GM12874 (cell line): Measurements from ENCODE around the gene CPNE6.

Experiments
- TF ChIP-seq, protein P1 (sequence below): IDR thresholded peaks from 2 replicates; pipeline ENCODE4 v1.5.1; 2011; ENCODE audit warnings: low read depth, mild to moderate bottlenecking, control low read depth, low read length, moderate library complexity; ENCODE audit not compliant: insufficient read depth

CPNE6 gene

GRCh38 chr14:24055971-24056799 lies 15.2 kb upstream of the CPNE6 start:
- TF ChIP-seq, protein P1, sequence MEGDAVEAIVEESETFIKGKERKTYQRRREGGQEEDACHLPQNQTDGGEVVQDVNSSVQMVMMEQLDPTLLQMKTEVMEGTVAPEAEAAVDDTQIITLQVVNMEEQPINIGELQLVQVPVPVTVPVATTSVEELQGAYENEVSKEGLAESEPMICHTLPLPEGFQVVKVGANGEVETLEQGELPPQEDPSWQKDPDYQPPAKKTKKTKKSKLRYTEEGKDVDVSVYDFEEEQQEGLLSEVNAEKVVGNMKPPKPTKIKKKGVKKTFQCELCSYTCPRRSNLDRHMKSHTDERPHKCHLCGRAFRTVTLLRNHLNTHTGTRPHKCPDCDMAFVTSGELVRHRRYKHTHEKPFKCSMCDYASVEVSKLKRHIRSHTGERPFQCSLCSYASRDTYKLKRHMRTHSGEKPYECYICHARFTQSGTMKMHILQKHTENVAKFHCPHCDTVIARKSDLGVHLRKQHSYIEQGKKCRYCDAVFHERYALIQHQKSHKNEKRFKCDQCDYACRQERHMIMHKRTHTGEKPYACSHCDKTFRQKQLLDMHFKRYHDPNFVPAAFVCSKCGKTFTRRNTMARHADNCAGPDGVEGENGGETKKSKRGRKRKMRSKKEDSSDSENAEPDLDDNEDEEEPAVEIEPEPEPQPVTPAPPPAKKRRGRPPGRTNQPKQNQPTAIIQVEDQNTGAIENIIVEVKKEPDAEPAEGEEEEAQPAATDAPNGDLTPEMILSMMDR = no peak

GRCh38 chr14:24056800-24057184 lies 14.6 kb upstream of the CPNE6 start:
- TF ChIP-seq, protein P1 = no peak

GRCh38 chr14:24057271-24057670 lies 14.1 kb upstream of the CPNE6 start:
- TF ChIP-seq, protein P1 = no peak

DNA sequence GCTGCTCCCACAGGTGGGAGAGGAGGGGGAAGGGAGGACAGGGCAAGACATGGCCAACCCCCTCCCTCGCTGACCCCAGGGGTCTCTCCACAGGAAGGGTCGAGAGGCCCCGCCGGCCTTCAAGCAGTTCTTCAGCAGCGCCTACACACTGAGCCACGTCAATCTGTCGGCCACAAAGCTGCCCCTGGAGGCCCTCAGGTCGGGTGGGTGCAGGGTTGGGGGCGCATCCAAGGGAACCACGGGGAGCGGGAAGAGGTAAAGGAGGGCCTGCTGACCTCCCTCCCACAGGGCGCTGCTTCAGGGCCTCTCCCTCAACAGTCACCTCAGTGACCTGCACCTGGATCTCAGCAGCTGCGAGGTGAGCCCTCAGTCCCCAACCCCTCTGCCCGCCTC lies 13.5 kb upstream of the CPNE6 start:
- TF ChIP-seq, protein P1 = no peak

- TF ChIP-seq, protein P1 = peak; percentile 63
Measured at GRCh38 chr14:24058260-24058950, 13.0 kb upstream of the CPNE6 start.

GRCh38 chr14:24058951-24059475 lies 12.3 kb upstream of the CPNE6 start:
- TF ChIP-seq, protein P1 = no peak

- TF ChIP-seq, protein P1 = no peak
Measured at GRCh38 chr14:24059841-24060388, 11.4 kb upstream of the CPNE6 start.
